Fibroblast of mammary gland (primary cell): ENCODE results near the gene SCN2B.

ENCODE experiments used
- DNase-seq: peaks from one replicate; pipeline ENCODE4 v3.0.0-alpha.2; 2010; ENCODE audit warnings: low read depth
- H3K4me3 ChIP-seq: 2 replicates; pipeline ENCODE4 v1.5.1; 2011; ENCODE audit warnings: low read depth, mild to moderate bottlenecking, low read length, moderate library complexity; ENCODE audit not compliant: control insufficient read depth
- CTCF ChIP-seq: conservative IDR thresholded peaks from 2 replicates; pipeline ENCODE4 v1.5.1; 2011; ENCODE audit warnings: low read depth, low read length, inconsistent platforms; ENCODE audit not compliant: control insufficient read depth, insufficient read depth

The SCN2B gene

GRCh38 chr11:118219732-118220131, 43.3 kb upstream of the SCN2B start:
- H3K4me3 ChIP-seq: no peak overlapping the region
- DNase-seq: no peak
- no peak for TF ChIP-seq CTCF

DNA sequence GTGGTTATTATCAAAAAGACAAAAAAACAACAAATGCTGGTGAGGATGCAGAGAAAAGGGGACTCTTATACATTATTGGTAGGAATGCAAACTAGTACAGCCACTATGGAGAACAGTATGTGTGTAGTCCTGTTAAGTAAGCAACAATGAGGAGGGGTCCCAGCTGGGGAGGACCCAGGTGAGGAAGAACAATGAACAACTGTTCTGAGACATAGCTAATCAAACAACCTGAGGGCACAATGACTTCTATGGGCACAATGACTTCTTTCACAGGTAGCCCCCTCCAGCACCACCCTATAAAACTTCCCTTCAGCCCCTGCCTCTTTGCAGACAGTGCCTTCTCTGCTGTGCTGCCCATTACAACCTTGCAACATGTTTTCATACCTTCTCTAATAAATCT, 42.8 kb upstream of the SCN2B start:
- TF ChIP-seq CTCF: no peak
- H3K4me3 ChIP-seq: no peak overlapping the region
- DNase-seq: no peak

DNA sequence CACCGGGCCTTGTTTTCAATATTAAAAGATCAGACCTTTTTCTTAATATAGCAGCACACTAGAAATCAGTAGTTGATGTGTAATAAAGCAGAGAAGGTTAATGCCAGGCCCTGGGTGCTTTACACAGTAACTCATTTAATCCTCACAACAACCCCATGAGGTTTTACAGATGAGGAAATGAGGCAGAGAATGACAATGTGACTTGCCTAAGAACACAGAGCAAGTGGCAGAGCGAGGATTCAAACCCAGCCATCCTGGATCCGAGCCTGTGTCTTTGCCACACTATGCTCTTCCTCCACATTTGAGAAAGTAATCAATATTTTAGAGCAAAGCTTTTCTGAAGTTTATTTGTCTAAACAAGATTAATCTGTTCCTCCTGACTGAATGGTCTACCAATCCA, 41.1 kb upstream of the SCN2B start:
- DNase-seq: no peak
- no peak overlapping the region for H3K4me3 ChIP-seq
- TF ChIP-seq CTCF: no peak

DNA sequence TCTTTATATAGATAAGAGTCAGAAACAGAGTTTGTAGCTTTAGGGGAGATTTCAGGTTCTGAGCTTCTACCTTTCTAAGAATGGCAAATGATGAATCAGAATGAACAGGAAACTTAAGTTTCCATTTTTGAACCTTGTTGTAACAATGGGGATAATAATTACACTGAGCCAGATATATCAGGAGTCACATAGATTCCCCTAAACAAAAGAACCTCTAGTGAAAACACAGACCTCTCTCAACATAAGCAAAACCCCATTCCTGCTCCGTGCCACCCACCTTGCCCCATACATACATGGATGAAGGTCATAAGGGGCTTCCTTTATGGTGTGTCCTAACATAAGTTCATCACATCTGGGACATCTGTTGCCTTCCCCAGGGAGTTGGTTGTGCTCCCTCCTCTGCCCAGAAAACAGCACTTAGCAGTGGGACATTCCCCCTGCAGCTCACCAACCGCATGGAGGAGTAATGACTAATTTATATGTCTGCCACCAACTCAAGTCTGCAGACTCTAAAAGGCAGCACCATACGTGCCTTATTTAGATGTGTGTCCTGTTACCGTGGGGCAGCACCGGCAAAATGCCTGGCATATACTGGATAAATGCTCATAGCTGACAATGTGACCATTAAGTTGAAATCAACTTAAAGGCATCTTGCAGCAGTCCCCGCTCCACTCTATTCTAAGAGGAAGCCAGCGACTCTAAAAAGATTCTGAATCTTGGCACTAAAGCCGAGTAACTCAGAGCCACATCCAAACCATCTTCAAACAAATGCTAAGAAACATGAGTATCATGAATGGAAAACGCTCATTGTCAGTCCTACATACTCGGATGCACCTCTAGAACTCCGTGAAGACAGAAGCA, 40.4 kb upstream of the SCN2B start:
- DNase-seq: no peak
- H3K4me3 ChIP-seq: no peak overlapping the region
- TF ChIP-seq CTCF: no peak

- H3K4me3 ChIP-seq: no peak overlapping the region
- no peak for TF ChIP-seq CTCF
- DNase-seq: no peak
Measured at GRCh38 chr11:118215765-118216164, 39.3 kb upstream of the SCN2B start.

GRCh38 chr11:118215262-118215661, 38.8 kb upstream of the SCN2B start:
- DNase-seq: no peak
- H3K4me3 ChIP-seq: no peak overlapping the region
- no peak for TF ChIP-seq CTCF
